M059J (cell line): ENCODE data around the gene TACR2. TPM values are rescaled to one million over a fixed set of nuclear protein-coding genes. Genes with fewer than 3 reads are reported as not detected.

Experiments used
- DNase-seq: peaks from one replicate; pipeline ENCODE4 v3.0.0-alpha.2; 2012; ENCODE audit warnings: low read depth
- total RNA-seq: library from RNA; depleted of rRNA; stranded (reverse); fragments of >200 nt; shearing (Covaris generic); gene quantifications from 2 replicates; pipeline ENCODE4 v1.2.3, GENCODE V29; 2014

The TACR2 gene
- total RNA-seq, 1 experiment from 2014 or later, result 0.15 TPM

DNA sequence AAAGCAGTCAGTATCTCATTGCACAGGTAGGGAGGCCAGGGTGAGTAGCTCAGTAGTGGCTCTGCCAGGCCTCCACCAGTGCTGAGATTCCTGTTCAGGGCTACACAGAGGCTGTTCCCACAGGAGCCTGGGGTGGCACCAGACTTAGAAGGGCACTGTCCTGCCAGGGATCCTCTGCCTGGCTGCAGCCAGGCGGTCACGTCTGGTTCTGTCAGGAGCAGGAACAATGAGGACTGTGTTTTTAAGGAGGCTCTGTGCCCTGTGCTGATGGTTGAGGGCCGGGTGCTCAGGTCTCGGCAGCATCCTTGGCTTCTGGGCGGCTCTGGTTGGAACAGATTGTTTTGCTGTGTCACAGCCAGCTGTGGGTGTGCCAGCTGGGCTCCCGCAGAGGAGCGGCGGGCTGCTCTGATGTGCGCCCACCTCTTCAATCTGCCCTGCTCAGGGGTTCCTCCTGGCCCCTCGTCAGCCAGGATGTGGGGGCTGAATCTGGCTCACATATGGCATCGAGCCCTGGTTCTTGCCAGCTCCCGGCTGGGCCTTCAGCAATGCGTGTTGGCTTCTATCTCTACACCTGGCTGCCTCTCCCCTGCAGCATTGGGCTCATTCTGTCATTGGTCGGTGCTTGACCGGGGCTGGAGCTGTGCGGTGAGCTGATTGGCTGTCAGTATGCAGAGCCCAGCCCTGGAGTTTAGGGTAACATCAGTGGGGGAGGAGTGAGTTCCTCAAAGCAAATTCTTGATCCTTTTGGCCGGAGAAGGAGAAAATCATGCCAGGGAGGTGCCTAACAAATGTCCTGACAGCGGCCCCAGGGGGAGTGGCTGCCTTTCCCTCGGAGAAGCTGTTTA lies 41.2 kb downstream of the TACR2 start:
- no peak for DNase-seq

DNA sequence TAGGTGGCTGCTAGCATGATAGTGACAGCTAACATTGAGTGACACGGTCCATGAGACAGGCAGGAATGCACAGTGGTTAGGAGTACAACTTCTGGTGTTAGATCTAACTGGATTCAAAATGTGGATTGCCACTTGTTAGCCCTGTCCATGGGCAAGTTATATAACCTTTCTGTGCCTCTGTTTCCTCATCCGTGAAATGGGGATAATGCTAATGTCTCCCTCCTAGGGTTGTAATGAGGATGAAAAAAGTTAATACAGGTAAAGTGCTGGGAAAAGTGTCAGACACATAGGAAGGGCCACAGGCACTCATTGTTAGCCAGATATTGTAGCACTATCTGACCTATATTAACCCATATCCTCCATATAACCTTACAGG lies 41.8 kb downstream of the TACR2 start:
- DNase-seq, result no peak

DNA sequence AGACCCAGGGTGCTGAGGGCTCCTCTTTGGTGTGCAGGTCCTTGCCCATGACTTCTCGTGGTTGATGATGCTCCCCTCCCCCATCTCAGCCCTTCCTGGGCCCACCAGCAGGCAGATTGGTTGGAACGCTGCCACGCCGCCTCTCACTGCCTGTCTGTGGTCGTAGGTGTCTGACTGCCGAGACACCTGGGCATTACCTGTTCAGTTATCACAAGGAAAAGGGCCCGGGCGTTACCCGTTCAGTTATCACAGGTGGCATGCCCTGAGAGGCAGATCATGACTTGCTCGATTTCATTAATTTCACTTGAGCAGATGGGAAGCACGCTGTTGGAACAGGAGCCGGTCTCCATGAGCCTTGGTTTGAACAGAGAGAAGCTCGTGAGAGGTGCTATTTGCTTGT lies 42.5 kb downstream of the TACR2 start:
- DNase-seq, result no peak

DNA sequence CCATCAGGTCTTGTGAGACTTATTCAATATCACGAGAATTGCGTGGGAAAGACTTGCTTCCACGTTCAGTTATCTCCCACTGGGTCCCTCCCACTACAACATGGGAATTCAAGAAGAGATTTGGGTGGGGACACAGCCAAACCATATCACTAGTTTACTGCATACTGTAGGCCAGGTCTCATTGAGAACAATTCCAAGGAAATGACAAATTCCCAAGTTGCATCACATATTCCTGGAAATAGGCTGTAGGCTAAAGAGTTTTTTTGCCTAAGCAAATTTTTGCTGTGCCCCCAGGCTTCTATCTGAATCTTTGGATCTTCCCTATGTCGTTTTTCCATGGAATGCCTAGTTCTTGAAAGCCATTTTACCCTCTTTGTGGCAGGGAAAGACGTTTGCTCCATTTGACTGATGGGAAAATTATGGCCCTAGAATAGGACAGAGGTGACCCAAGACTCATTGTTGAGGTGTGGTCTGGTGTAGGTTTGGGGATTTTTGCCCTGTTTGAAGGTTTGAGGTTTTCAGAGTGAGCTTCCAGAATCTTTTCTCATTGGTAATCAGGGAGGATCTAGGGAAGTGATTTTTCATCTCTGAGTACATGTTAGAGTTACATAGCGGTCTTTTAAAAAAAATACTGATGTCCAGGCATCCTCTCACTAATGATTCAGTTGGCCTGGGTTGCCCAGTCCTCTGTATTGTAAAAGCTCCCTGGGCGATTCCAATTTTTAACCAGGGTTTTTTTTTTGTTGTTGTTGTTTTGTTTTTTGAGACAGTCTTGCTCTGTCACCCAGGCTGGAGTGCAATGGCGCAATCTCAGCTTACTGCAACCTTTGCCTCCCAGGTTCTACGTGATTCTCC lies 44.4 kb downstream of the TACR2 start:
- DNase-seq, result no peak

DNA sequence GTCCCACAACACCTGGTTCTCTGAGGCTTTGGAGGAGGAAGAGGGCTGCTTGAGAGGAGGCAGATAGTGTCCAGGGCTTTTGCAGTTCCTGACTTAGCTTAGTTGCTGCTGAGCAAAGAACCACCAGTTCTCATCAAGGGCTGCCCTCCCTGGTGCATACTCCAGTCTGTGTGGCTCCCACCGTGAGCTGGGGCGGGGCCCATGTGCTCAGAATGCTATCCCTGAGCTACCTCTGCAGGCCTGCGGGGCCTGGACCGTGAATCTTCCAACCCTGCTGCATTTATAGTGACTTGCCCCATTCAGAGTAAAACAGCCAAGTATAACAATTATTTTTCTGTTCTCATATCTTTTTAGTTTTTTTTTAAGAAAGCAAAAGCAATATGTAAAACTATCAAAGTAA lies 49.2 kb downstream of the TACR2 start:
- DNase-seq, result no peak

DNA sequence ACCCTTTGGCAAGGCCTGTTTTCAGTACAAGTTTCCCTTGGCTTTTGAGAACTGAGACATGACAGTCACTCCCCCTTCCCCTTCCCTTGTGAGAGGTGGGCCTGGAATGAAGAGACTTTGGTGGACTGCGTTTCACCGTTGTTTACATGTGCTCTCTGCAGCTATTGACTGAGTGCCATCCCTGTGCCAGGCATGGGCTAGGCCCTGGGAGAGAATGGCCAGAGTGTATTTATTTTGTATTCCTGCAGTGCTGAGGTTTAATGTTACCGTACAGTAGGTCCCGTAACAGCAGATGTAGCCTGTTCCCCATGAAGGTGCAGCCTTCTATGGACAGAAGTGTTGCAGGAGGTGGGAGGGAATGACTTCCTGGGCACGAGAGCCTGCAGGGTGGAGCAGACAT lies 50.0 kb downstream of the TACR2 start:
- DNase-seq, result no peak

DNA sequence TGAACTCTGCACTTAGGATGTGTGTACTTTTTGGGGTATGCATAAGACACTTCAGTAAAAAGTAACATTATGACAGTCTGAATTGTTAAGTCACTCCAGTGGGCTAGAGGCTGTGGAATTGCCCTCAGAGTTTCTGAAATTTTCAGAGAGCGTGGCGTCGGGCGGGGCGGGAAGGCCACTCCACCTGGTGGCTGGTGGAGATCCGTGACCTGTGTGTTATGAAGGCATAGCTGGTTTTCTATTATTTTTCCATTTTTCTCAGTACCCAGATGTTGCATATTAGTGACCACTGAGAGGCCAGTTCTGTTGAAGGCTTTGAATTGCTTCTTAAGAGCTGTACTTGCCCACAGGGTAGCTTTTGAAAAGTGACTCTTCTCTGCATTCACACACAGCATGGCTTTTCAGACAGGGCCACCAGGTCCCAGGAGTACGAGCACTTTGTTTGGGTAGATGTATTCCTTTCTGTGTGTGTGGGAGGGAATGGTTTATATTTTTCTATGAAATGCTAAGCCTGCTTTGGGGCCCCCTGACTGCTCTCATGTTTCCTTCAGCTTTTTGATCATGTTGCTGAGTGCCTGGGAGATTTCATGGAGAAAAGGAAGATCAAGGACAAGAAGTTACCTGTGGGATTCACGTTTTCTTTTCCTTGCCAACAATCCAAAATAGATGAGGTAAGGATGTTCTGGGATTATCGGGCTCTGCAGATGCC lies 52.3 kb downstream of the TACR2 start:
- DNase-seq, result no peak

DNA sequence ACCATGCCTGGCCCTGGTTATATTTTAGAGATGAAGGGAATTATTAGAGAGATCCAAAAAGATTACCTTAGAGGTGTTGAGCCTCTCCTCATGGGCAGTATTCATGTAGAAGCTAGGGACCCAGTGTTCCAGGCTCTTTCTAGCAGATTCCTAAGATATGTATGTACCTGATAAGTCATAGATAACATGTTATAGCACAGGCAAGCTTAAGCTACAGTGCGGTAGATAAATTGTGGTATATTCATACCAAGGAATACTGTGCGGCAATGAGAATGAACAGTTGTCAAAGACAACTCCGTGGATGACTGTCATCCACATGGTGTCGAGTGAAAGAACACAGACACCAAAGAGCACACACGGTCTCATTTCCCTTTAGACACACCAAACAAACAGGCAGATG lies 53.1 kb downstream of the TACR2 start:
- no peak for DNase-seq

DNA sequence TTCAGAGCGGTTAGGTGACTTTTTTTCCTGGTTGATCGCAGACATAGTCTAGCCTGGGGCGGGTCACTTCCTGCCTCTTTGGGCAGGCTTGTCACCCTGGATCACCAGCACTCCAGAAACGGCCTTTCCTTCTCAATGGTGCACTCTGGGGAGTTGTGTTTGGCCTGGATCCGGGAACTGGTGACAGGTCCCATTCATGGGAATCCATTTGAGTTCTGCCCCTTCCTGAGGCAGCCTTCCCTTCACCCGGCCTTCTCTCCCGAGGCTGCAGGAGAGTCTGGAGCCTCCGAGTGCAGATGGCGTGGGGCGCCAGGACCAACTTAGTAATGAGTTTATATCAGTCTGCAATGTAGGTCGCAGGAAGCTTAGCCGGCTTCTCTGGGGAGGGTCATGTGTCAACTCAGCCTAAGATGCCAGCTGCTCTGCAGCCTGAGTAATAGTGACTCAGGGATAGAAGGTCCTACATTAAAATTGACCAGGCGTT lies 54.2 kb downstream of the TACR2 start:
- DNase-seq, result peak; percentile 89

DNA sequence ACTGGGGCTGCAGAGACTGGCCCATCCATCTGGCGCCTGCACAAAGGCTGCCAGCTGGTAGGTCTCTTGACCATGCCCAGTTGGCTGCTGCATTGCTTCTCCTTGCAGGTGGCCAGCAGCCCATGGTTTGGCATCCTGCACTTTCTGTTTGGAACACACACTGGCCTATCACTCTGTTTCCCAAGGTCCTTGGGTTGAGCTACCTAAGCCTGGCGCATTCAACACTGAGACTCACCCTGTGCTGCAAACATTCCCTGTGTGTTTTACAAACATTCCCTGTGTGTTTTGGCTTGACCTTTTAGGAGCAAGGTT lies 55.5 kb downstream of the TACR2 start:
- DNase-seq, result no peak

DNA sequence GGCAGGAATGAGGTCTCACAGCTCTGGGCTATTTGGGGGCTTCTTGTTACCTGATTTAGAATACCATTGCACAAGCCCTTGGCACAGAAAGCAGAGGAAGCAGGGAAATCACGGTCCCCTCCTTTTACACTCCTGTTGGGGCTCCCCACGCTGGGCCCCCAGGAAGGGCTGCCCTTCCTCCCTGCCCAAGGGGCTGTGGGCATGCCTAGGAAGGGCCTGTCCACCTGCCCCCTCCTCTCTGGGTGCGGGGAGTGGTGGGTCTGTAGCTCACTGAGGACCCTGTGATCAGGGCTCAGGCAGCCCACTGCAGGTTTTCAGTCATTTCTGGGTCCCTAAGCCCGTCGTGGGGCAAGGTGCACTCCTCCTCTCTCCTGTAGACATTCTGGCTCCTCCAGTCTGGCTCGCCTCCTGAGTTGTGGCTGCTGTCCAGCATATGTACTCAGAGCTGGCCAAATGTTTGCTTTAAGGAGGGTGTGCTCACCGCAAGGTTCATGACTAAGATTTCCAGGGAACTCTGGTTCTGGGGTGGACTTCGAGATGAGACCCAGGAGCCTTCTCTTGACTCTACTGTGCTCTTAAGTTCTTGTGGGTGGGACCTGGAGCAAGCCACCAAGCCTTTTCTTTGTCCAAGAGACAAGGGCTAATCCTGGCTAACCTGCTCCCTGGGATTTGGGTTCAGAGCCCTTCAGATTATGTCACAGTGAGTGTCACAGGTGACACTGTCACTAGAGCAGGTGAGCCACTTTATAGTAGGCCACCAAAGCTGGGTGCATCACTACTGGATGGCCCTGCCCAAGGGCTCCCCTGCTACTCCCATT lies 56.0 kb downstream of the TACR2 start:
- peak; percentile 92 for DNase-seq

DNA sequence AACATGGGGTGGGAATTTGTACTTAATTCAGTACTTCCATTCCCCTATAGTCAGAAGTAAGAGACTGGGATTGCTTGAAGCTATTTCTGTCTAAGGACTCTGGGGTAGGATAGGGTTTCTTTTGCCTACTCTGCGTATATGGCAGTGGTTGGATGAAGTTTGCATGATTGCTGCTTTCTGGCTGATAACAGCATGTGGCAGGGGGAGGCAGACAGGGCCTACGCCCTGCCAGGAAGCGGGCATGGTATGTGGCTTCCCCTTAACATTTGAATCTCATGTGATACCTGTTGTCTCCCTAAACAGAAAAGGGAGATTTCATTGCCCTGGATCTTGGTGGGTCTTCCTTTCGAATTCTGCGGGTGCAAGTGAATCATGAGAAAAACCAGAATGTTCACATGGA lies 57.1 kb downstream of the TACR2 start:
- no peak for DNase-seq

DNA sequence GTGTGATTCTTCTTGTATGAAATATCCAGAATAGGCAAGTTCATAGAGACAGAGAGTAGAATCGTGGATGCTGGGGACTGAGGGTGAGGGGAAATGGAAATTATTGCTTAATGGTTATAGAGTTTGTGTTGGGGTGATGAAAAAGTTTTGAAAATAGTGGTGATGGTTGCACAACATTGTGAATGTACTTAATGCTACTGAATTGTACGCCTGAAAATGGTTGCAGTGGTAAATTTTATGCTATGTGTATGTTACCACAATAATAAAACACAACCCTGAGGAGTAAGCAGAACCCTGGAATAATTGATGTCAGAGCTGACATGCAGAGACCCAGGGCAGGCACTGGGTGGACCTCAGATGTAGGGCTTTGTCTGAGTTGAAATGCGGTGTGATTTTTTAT lies 57.6 kb downstream of the TACR2 start:
- no peak for DNase-seq

DNA sequence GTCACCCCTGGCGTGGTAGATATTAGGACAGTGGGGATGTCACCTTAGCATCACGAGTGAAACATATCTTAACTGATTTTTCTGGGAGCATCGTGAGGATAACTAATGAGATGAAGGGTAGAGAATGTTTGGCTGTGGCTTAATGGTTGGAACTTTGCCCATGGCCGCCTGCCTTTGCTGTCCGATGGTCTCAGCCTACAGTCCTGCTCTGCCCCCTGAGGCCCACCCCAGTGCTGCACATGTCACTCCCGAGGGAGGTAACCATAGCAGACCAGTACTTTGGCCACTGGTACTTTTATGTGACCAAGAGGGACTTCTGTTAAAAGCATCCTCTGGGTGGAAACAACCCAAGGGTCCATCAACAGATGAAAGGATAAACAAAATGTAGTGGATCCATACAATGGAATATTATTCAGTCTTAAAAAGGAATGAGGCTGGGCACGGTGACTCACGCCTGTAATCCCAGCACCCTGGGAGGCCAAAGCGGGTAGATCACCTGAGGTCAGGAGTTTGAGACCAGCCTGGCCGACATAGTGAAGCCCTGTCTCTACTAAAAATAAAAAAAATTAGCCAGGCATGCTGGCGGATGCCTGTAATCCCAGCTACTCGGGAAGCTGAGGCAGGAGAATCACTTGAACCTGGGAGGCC lies 58.4 kb downstream of the TACR2 start:
- no peak for DNase-seq

DNA sequence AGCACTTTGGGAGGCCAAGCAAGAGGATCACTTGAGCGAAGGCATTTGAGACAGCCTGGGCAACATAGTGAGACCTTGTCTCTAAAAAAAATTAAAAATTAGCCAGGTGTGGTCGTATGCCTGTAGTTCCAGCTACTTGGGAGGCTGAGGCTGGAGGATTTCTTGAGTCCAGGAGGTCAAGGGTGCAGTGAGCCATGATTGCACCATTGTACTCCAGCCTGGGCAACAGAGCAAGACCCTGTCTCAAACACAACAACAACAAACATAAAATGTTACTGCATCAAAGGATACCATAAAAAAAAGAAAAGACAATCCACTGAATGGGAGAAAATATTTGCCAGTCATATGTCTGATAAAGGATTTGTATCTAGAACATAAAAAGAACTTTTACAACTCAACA lies 60.5 kb downstream of the TACR2 start:
- DNase-seq, result no peak

DNA sequence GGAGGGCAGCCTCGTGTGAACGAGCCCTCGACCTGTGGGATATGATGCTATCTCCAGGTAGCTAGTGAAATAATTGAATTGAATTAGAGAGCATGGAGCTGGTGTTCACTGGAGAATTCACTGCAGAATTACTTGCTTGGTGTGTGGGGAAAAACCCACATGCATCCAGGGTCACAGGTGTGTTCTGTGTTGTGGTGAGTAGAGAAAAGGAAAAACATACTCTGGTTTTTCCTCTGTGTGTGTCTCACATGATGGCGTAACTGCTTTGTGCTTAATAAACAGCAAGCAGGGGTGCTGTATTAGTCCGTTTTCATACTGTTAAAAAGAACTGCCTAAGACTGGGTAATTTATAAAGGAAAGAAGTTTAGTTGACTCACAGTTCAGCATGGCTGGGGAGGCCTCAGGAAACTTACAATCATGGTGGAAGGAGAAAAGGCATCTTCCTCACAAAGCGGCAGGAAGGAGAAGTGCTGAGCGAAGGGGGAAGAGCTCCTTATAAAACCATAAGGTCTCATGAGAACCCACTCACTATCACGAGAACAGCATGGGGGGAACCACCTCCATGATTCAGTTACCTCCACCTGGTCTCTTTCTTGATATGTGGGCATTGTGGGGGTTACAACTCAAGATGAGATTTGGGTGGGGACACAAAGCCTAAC lies 62.6 kb downstream of the TACR2 start:
- DNase-seq, result no peak
